ENCODE measurements around the gene MFN2. TPM values are rescaled to one million over a fixed set of nuclear protein-coding genes. Genes with fewer than 3 reads are reported as not detected.
A peak's percentile ranks its signal among the peaks of the same experiment; 100 is the strongest.

Gene MFN2
- total RNA-seq, 1 donor from 2014 or later, result 116 TPM

- DNase-seq (ENCODE audit: low spot score), result no peak
These were observed 69.4 kb downstream of the MFN2 start for GRCh38 chr1:12049616-12050015.

- no peak for DNase-seq (ENCODE audit: low spot score)
These were observed 71.1 kb downstream of the MFN2 start for GRCh38 chr1:12051361-12051760.

- peak; percentile 65 for DNase-seq (ENCODE audit: low spot score)
These were observed 71.8 kb downstream of the MFN2 start for GRCh38 chr1:12052008-12052573.

GRCh38 chr1:12052997-12053686, 72.9 kb downstream of the MFN2 start:
- no peak for DNase-seq (ENCODE audit: low spot score)

- no peak for DNase-seq (ENCODE audit: low spot score)
These were observed 73.7 kb downstream of the MFN2 start for GRCh38 chr1:12053752-12054548.

GRCh38 chr1:12055259-12055658, 75.0 kb downstream of the MFN2 start:
- no peak for DNase-seq (ENCODE audit: low spot score)

GRCh38 chr1:12056331-12056841, 76.1 kb downstream of the MFN2 start:
- DNase-seq (ENCODE audit: low spot score), result no peak

GRCh38 chr1:12057382-12057781, 77.1 kb downstream of the MFN2 start:
- DNase-seq (ENCODE audit: low spot score), result no peak

- no peak for DNase-seq (ENCODE audit: low spot score)
These were observed 77.9 kb downstream of the MFN2 start for GRCh38 chr1:12057940-12058687.

- no peak for DNase-seq (ENCODE audit: low spot score)
These were observed 79.0 kb downstream of the MFN2 start for GRCh38 chr1:12059226-12059625.

GRCh38 chr1:12059722-12060464, 79.6 kb downstream of the MFN2 start:
- DNase-seq (ENCODE audit: low spot score), result no peak

- DNase-seq (ENCODE audit: low spot score), result no peak
These were observed 80.3 kb downstream of the MFN2 start for GRCh38 chr1:12060500-12060899.

Other genes with a start within 250 kb of the MFN2 start
- gene AGTRAP, start 244.3 kb upstream of the MFN2 start, total RNA-seq, result 33.1 TPM
- 0.68 TPM for gene C1orf167, start 218.3 kb upstream of the MFN2 start, total RNA-seq
- gene MTHFR, start 174.5 kb upstream of the MFN2 start, total RNA-seq, result 55.4 TPM
- 25.9 TPM for gene CLCN6, start 174.3 kb upstream of the MFN2 start, total RNA-seq
- not detected for gene NPPA, start 132.7 kb upstream of the MFN2 start, total RNA-seq
- not detected for gene NPPB, start 121.5 kb upstream of the MFN2 start, total RNA-seq
- gene KIAA2013, start 54.0 kb upstream of the MFN2 start, total RNA-seq, result 36.6 TPM
- 54.5 TPM for gene PLOD1, start 45.7 kb upstream of the MFN2 start, total RNA-seq
- gene MIIP, start 39.1 kb downstream of the MFN2 start, total RNA-seq, result 28.0 TPM
- 0.36 TPM for gene TNFRSF8, start 82.9 kb downstream of the MFN2 start, total RNA-seq
- gene TNFRSF1B, start 186.5 kb downstream of the MFN2 start, total RNA-seq, result 28.0 TPM
- gene VPS13D, start 249.6 kb downstream of the MFN2 start, total RNA-seq, result 98.5 TPM